ENCODE results near the gene DTX4.
"Not testable (repeated sequence)": the region's sequence is repeated elsewhere in the genome, so short reads cannot be mapped to it uniquely, and the experiment has no call there.

The DTX4 gene

GRCh38 chr11:59171508-59172322, at the start of gene DTX4:
DTX4 (plus strand) TSS chr11:59172132; CDS start chr11:59172596, 464 bp downstream.
- peak; percentile 26 for DNase-seq

GRCh38 chr11:59135648-59136461, 36.1 kb upstream of the DTX4 start:
- no peak for DNase-seq

GRCh38 chr11:59136551-59136950, 35.4 kb upstream of the DTX4 start:
- DNase-seq: not testable (repeated sequence)

- no peak for DNase-seq
Measured at GRCh38 chr11:59137190-59137589, 34.7 kb upstream of the DTX4 start.

GRCh38 chr11:59138643-59139042, 33.3 kb upstream of the DTX4 start:
- DNase-seq: no peak

GRCh38 chr11:59141191-59141590, 30.7 kb upstream of the DTX4 start:
- DNase-seq: no peak

GRCh38 chr11:59141673-59142460, 30.1 kb upstream of the DTX4 start:
- no peak for DNase-seq

- DNase-seq: peak; percentile 45
Measured at GRCh38 chr11:59142530-59143507, 29.1 kb upstream of the DTX4 start, which contains the start of gene FAM111A. FAM111A (plus strand) TSS chr11:59142856; CDS start chr11:59148873, 6,017 bp downstream.

GRCh38 chr11:59144096-59144495, 27.8 kb upstream of the DTX4 start:
- DNase-seq: no peak

GRCh38 chr11:59144579-59145345, 27.2 kb upstream of the DTX4 start:
- DNase-seq: peak; percentile 81

GRCh38 chr11:59145534-59145933, 26.4 kb upstream of the DTX4 start:
- no peak for DNase-seq

GRCh38 chr11:59151761-59152160, 20.2 kb upstream of the DTX4 start:
- no peak for DNase-seq

- DNase-seq: no peak
Measured at GRCh38 chr11:59152312-59152951, 19.5 kb upstream of the DTX4 start.

GRCh38 chr11:59154610-59155009, 17.3 kb upstream of the DTX4 start:
- DNase-seq: no peak

GRCh38 chr11:59157433-59157832, 14.5 kb upstream of the DTX4 start:
- DNase-seq: no peak

GRCh38 chr11:59158206-59159068, 13.5 kb upstream of the DTX4 start:
- DNase-seq: peak; percentile 48

- DNase-seq: no peak
Measured at GRCh38 chr11:59164028-59164427, 7.9 kb upstream of the DTX4 start.

GRCh38 chr11:59172345-59173079, 580 bp downstream of the DTX4 start:
- DNase-seq: no peak
